ENCODE measurements around the gene HOXC13.

- TF ChIP-seq CTCF (IDR thresholded peaks at IDR 0.05; ENCODE audit: insufficient read depth, low read depth, low read length) (no peak), EZH2 (IDR thresholded peaks at IDR 0.05; ENCODE audit: insufficient read depth, low read length) (no peak)
Measured at GRCh38 chr12:53954694-53955035, 16.0 kb downstream of the HOXC13 start, which contains the start of gene HOXC12.
